GM23338 (cell line): ENCODE data around the gene PCDHGA1. TPM values are rescaled to one million over a fixed set of nuclear protein-coding genes. Genes with fewer than 3 reads are reported as not detected.

ENCODE experiments used
- ATAC-seq: fragments of 200-7000 bp; cut with Tn5 transposase; 3 replicates; pipeline ENCODE4 v1.9.1; 2020
- DNase-seq: peaks from one replicate; pipeline ENCODE4 v3.0.0-alpha.2; 2015; ENCODE audit warnings: low spot score
- H2AFZ ChIP-seq: fragments of 200-600 bp; sonication (generic); 2 replicates; pipeline ENCODE4 v1.8.0; 2016; ENCODE audit warnings: antibody characterized with exemption, mild to moderate bottlenecking, moderate library complexity
- H3F3A ChIP-seq: fragments of 200-600 bp; sonication (generic); replicated peaks from 2 replicates; pipeline ENCODE4 v1.8.0; 2017; ENCODE audit warnings: antibody characterized with exemption, mixed run types, low read depth
- H3K27ac ChIP-seq: fragments of 200-600 bp; sonication (generic); 2 replicates; pipeline ENCODE4 v1.6.1; 2016; ENCODE audit warnings: low read depth
- H3K27me3 ChIP-seq: fragments of 200-600 bp; sonication (generic); 2 replicates; pipeline ENCODE4 v1.8.0; 2016; ENCODE audit warnings: mild to moderate bottlenecking, mixed run types, moderate library complexity; ENCODE audit not compliant: insufficient read depth
- H3K36me3 ChIP-seq: fragments of 200-600 bp; sonication (generic); 2 replicates; pipeline ENCODE4 v1.8.0; 2016; ENCODE audit warnings: mild to moderate bottlenecking; ENCODE audit not compliant: insufficient read depth
- H3K4me1 ChIP-seq: fragments of 200-600 bp; sonication (generic); 2 replicates; pipeline ENCODE4 v1.8.0; 2016; ENCODE audit warnings: mild to moderate bottlenecking, moderate library complexity; ENCODE audit not compliant: insufficient read depth
- H3K4me2 ChIP-seq: fragments of 200-600 bp; sonication (generic); 2 replicates; pipeline ENCODE4 v1.7.1; 2017; ENCODE audit warnings: mixed run types
- H3K4me3 ChIP-seq: fragments of 200-600 bp; sonication (generic); 2 replicates; pipeline ENCODE4 v1.6.1; 2016; ENCODE audit warnings: mixed run types
- H3K79me2 ChIP-seq: fragments of 200-600 bp; sonication (generic); replicated peaks from 2 replicates; pipeline ENCODE4 v1.8.0; 2017; ENCODE audit warnings: mild to moderate bottlenecking; ENCODE audit not compliant: insufficient read depth
- H3K9me2 ChIP-seq: fragments of 200-600 bp; sonication (generic); 2 replicates; pipeline ENCODE4 v1.8.0; 2017; ENCODE audit not compliant: insufficient read depth
- H4K20me1 ChIP-seq: fragments of 200-600 bp; sonication (generic); replicated peaks from 2 replicates; pipeline ENCODE4 v1.8.0; 2017; ENCODE audit warnings: mild to moderate bottlenecking; ENCODE audit not compliant: insufficient read depth
- H3K27ac Mint-ChIP-seq: 2 replicates; pipeline ENCODE4 v1.8.0; 2020; ENCODE audit warnings: inconsistent platforms, mild to moderate bottlenecking, moderate library complexity, mixed read lengths
- H3K27me3 Mint-ChIP-seq: 3 replicates; pipeline ENCODE4 v1.8.0; 2022; ENCODE audit warnings: low read depth, mild to moderate bottlenecking, moderate library complexity, mixed read lengths, inconsistent platforms; ENCODE audit not compliant: insufficient read depth, poor library complexity
- H3K36me3 Mint-ChIP-seq: 3 replicates; pipeline ENCODE4 v1.8.0; 2021; ENCODE audit warnings: low read depth, mild to moderate bottlenecking, inconsistent platforms, moderate library complexity, mixed read lengths
- H3K4me1 Mint-ChIP-seq: 3 replicates; pipeline ENCODE4 v1.8.0; 2020; ENCODE audit warnings: mild to moderate bottlenecking, inconsistent platforms, mixed read lengths
- H3K4me3 Mint-ChIP-seq: 3 replicates; pipeline ENCODE4 v1.8.0; 2021; ENCODE audit warnings: moderate library complexity, mild to moderate bottlenecking, inconsistent platforms, mixed read lengths
- H3K9me3 Mint-ChIP-seq: 3 replicates; pipeline ENCODE4 v1.8.0; 2020; ENCODE audit warnings: moderate library complexity, mild to moderate bottlenecking, inconsistent platforms, mixed read lengths
- CREB1 ChIP-seq: fragments of 250-450 bp; sonication (Bioruptor Pico); IDR thresholded peaks from 2 replicates; pipeline ENCODE4 v1.5.0; 2020; ENCODE audit warnings: low read depth, mild to moderate bottlenecking, moderate library complexity
- ETS1 ChIP-seq: IDR thresholded peaks from 2 replicates; pipeline ENCODE4 v1.6.1; 2016; ENCODE audit warnings: antibody characterized with exemption
- EZH2 ChIP-seq: fragments of 200-600 bp; sonication (generic); IDR thresholded peaks from one replicate; pipeline ENCODE4 v1.8.0; 2017; ENCODE audit warnings: antibody characterized with exemption, mild to moderate bottlenecking, low read depth; ENCODE audit not compliant: unreplicated experiment
- EZH2phosphoT487 ChIP-seq: fragments of 200-600 bp; sonication (generic); IDR thresholded peaks from one replicate; pipeline ENCODE4 v1.8.1; 2018; ENCODE audit warnings: antibody characterized with exemption; ENCODE audit not compliant: unreplicated experiment
- JUNB ChIP-seq: IDR thresholded peaks from one replicate; pipeline ENCODE4 v1.6.1; 2016; ENCODE audit warnings: antibody characterized with exemption; ENCODE audit not compliant: unreplicated experiment
- NANOG ChIP-seq: IDR thresholded peaks from 2 replicates; pipeline ENCODE4 v1.6.1; 2016; ENCODE audit warnings: antibody characterized with exemption, borderline replicate concordance
- POLR2AphosphoS5 ChIP-seq: IDR thresholded peaks from 2 replicates; pipeline ENCODE4 v1.6.1; 2016; ENCODE audit warnings: antibody characterized with exemption, low read depth
- REST ChIP-seq: IDR thresholded peaks from one replicate; pipeline ENCODE4 v1.6.1; 2018; ENCODE audit warnings: antibody characterized with exemption; ENCODE audit not compliant: unreplicated experiment
- STAT1 ChIP-seq: IDR thresholded peaks from one replicate; pipeline ENCODE4 v1.6.1; 2016; ENCODE audit warnings: antibody characterized with exemption; ENCODE audit not compliant: unreplicated experiment
- ZNF114 ChIP-seq: fragments of 250-450 bp; sonication (Bioruptor Pico); IDR thresholded peaks from 2 replicates; pipeline ENCODE4 v1.5.0; 2020; ENCODE audit warnings: mild to moderate bottlenecking, moderate library complexity
- ZNF331 ChIP-seq: fragments of 250-450 bp; sonication (Bioruptor Pico); IDR thresholded peaks from 2 replicates; pipeline ENCODE4 v1.5.0; 2020; ENCODE audit warnings: low read depth, mild to moderate bottlenecking, moderate library complexity
- ZNF462 ChIP-seq: fragments of 250-450 bp; sonication (Bioruptor Pico); IDR thresholded peaks from 2 replicates; pipeline ENCODE4 v1.5.0; 2020; ENCODE audit warnings: mild to moderate bottlenecking, moderate library complexity
- polyA plus RNA-seq: library from polyadenylated mRNA; unstranded; fragments of >200 nt; fragmentation: Nextera tagmentation; extraction: Ambion mirVana; gene quantifications from 2 replicates; pipeline ENCODE4 v1.2.1, GENCODE V29; 2016
- total RNA-seq: library from RNA; depleted of rRNA; stranded (reverse); fragments of >200 nt; shearing (Covaris generic); gene quantifications from 2 replicates; pipeline ENCODE4 v1.2.3, GENCODE V29; 2014
- TF ChIP-seq, protein P1 (sequence below), 2 experiments: fragments of 200-600 bp in 1 of 2; sonication (generic) in 1 of 2; conservative IDR thresholded peaks; 2 replicates each; pipeline versions ENCODE4 v1.5.1 to v1.6.1; 2016 to 2017; ENCODE audit warnings: antibody characterized with exemption in 2 of 2, low read depth in 2 of 2, mild to moderate bottlenecking in 2 of 2, moderate library complexity in 1 of 2

Gene PCDHGA1
- total and polyA plus RNA-seq, 2 experiments from 2014 or later: 0.39 to 1.7 TPM

- H4K20me1 ChIP-seq: no peaks in the 10 kb centered on the region
- no peaks in the 10 kb centered on the region for H3K9me2 ChIP-seq
- peaks cover 21% of the 10 kb centered on the region for H3K9me3 Mint-ChIP-seq
- peaks cover 9% of the 10 kb centered on the region; the same call in 1 of the 2 replicates for H3K79me2 ChIP-seq
- H3K36me3 Mint-ChIP-seq: peaks cover 58% of the 10 kb centered on the region
- H3K4me3 ChIP-seq: no peak overlapping the region
- peaks cover 9% of the 10 kb centered on the region for H3K36me3 ChIP-seq
- no peak overlapping the region for H3K27ac ChIP-seq
- DNase-seq: no peak
- no peak overlapping the region for H2AFZ ChIP-seq
- TF ChIP-seq EZH2phosphoT487: no peak
- no peak for TF ChIP-seq ZNF331 (CRISPR knock-in tag)
- TF ChIP-seq POLR2AphosphoS5: no peak
- no peak for TF ChIP-seq ZNF462 (CRISPR knock-in tag)
- TF ChIP-seq ZNF114: no peak
- TF ChIP-seq NANOG: no peak
- no peak for TF ChIP-seq EZH2
- TF ChIP-seq STAT1: no peak
- TF ChIP-seq, protein P1, sequence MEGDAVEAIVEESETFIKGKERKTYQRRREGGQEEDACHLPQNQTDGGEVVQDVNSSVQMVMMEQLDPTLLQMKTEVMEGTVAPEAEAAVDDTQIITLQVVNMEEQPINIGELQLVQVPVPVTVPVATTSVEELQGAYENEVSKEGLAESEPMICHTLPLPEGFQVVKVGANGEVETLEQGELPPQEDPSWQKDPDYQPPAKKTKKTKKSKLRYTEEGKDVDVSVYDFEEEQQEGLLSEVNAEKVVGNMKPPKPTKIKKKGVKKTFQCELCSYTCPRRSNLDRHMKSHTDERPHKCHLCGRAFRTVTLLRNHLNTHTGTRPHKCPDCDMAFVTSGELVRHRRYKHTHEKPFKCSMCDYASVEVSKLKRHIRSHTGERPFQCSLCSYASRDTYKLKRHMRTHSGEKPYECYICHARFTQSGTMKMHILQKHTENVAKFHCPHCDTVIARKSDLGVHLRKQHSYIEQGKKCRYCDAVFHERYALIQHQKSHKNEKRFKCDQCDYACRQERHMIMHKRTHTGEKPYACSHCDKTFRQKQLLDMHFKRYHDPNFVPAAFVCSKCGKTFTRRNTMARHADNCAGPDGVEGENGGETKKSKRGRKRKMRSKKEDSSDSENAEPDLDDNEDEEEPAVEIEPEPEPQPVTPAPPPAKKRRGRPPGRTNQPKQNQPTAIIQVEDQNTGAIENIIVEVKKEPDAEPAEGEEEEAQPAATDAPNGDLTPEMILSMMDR (conservative IDR thresholded peaks at IDR 0.05; ENCODE audit: low read depth in 2 of 2): no peak
- no peak for TF ChIP-seq REST
- no peak for TF ChIP-seq JUNB
- TF ChIP-seq CREB1 (CRISPR knock-in tag): no peak
- no peak for TF ChIP-seq ETS1
- H3K4me3 Mint-ChIP-seq: no peak overlapping the region
- H3K27ac Mint-ChIP-seq: no peak overlapping the region
- peaks cover 6% of the 10 kb centered on the region for H3K27me3 Mint-ChIP-seq
- ATAC-seq: no peak
- no peaks in the 10 kb centered on the region for H3K27me3 ChIP-seq
- no peaks in the 10 kb centered on the region for H3F3A ChIP-seq
- H3K4me2 ChIP-seq: no peak overlapping the region
- H3K4me1 ChIP-seq: peaks cover 6% of the 10 kb centered on the region
- no peaks in the 10 kb centered on the region; the same call in 1 of the 3 replicates for H3K4me1 Mint-ChIP-seq
Observed at GRCh38 chr5:141547921-141548320, 217.6 kb downstream of the PCDHGA1 start.
